GM18909 (cell line): ENCODE data around the gene DNALI1.
"Not testable (repeated sequence)": the region's sequence is repeated elsewhere in the genome, so short reads cannot be mapped to it uniquely, and the experiment has no call there.

Experiments
- ATAC-seq: cut with Tn5 transposase; IDR thresholded peaks from one replicate; pipeline ENCODE4 v1.9.1; 2021; ENCODE audit warnings: mild to moderate bottlenecking; ENCODE audit not compliant: unreplicated experiment, poor library complexity

The DNALI1 gene

GRCh38 chr1:37556712-37557196 is at the start of gene DNALI1:
Gene DNALI1, plus strand, starts transcription at chr1:37556940. Its CDS starts 55 bp downstream, at chr1:37556995.
- no peak for ATAC-seq

- ATAC-seq: no peak
Measured at GRCh38 chr1:37509181-37509580, 47.6 kb upstream of the DNALI1 start.

- ATAC-seq: peak; percentile 43
Measured at GRCh38 chr1:37513795-37514349, 42.9 kb upstream of the DNALI1 start.

GRCh38 chr1:37514350-37515184 is 42.2 kb upstream of the DNALI1 start, which contains the start of gene MEAF6:
Gene MEAF6, minus strand, starts transcription at chr1:37514766. Its CDS starts 20 bp downstream, at chr1:37514746.
- ATAC-seq: peak; percentile 90

GRCh38 chr1:37515185-37516034 is 41.3 kb upstream of the DNALI1 start:
- no peak for ATAC-seq

- ATAC-seq: no peak
Measured at GRCh38 chr1:37517569-37517968, 39.2 kb upstream of the DNALI1 start.

GRCh38 chr1:37518241-37518640 is 38.5 kb upstream of the DNALI1 start:
- ATAC-seq: not testable (repeated sequence)

GRCh38 chr1:37518929-37519328 is 37.8 kb upstream of the DNALI1 start:
- not testable (repeated sequence) for ATAC-seq

GRCh38 chr1:37519613-37520012 is 37.1 kb upstream of the DNALI1 start:
- ATAC-seq: no peak

GRCh38 chr1:37529888-37530287 is 26.9 kb upstream of the DNALI1 start:
- not testable (repeated sequence) for ATAC-seq

- ATAC-seq: not testable (repeated sequence)
Measured at GRCh38 chr1:37532418-37533156, 24.2 kb upstream of the DNALI1 start.

GRCh38 chr1:37533317-37534093 is 23.2 kb upstream of the DNALI1 start:
- no peak for ATAC-seq

GRCh38 chr1:37537378-37537777 is 19.4 kb upstream of the DNALI1 start:
- ATAC-seq: no peak

GRCh38 chr1:37539154-37539553 is 17.6 kb upstream of the DNALI1 start:
- ATAC-seq: not testable (repeated sequence)

- no peak for ATAC-seq
Measured at GRCh38 chr1:37540036-37540785, 16.5 kb upstream of the DNALI1 start.

GRCh38 chr1:37544530-37544929 is 12.2 kb upstream of the DNALI1 start:
- ATAC-seq: no peak

GRCh38 chr1:37545019-37545418 is 11.7 kb upstream of the DNALI1 start:
- ATAC-seq: no peak

GRCh38 chr1:37549341-37549740 is 7.4 kb upstream of the DNALI1 start:
- no peak for ATAC-seq

GRCh38 chr1:37553598-37553926 is 3.2 kb upstream of the DNALI1 start:
- no peak for ATAC-seq
